ENCODE measurements around the gene POLR1C.

GRCh38 chr6:43476746-43477145, 40.1 kb upstream of the POLR1C start:
- TF ChIP-seq CTCF (IDR thresholded peaks at IDR 0.05) (no peak), POLR2A (IDR thresholded peaks at IDR 0.05) (no peak)
